GM12878 (cell line): ENCODE measurements around the gene PAF1. TPM values are rescaled to one million over a fixed set of nuclear protein-coding genes. Genes with fewer than 3 reads are reported as not detected.

Source experiments
- BCL11A ChIP-seq: IDR thresholded peaks from 2 replicates; pipeline ENCODE4 v1.6.1; 2011; ENCODE audit warnings: low read depth, low read length
- CBFB ChIP-seq: IDR thresholded peaks from 2 replicates; pipeline ENCODE4 v1.6.1; 2016; ENCODE audit warnings: antibody characterized with exemption, low read depth
- DPF2 ChIP-seq: fragments of 450-650 bp; IDR thresholded peaks from 2 replicates; pipeline ENCODE4 v1.6.1; 2017; ENCODE audit warnings: mild to moderate bottlenecking
- EGR1 ChIP-seq, 2 experiments: IDR thresholded peaks; 1 replicate in 1 of 2; 2 replicates in 1 of 2; pipeline ENCODE4 v1.6.1; 2011 to 2012; ENCODE audit warnings: low read depth in 2 of 2, low read length in 2 of 2, borderline replicate concordance in 1 of 2, mild to moderate bottlenecking in 1 of 2, moderate library complexity in 1 of 2
- HDGF ChIP-seq: fragments of 450-650 bp; IDR thresholded peaks from 2 replicates; pipeline ENCODE4 v1.6.1; 2016; ENCODE audit warnings: antibody characterized with exemption
- NFYB ChIP-seq: IDR thresholded peaks from 2 replicates; pipeline ENCODE4 v1.6.1; 2011; ENCODE audit warnings: low read depth, mild to moderate bottlenecking, low read length, improper control_type of control experiment, moderate library complexity; ENCODE audit not compliant: insufficient read depth
- NR2C1 ChIP-seq: fragments of 450-650 bp; IDR thresholded peaks from 2 replicates; pipeline ENCODE4 v1.6.1; 2017; ENCODE audit warnings: antibody characterized with exemption, mild to moderate bottlenecking, moderate library complexity
- POLR2A ChIP-seq: IDR thresholded peaks from 2 replicates; pipeline ENCODE4 v1.6.1; 2011; ENCODE audit warnings: low read depth, mild to moderate bottlenecking, low read length
- POLR2AphosphoS5 ChIP-seq: IDR thresholded peaks from 2 replicates; pipeline ENCODE4 v1.6.1; 2011; ENCODE audit warnings: mild to moderate bottlenecking, low read length, inconsistent platforms
- RAD51 ChIP-seq: fragments of 450-650 bp; IDR thresholded peaks from 2 replicates; pipeline ENCODE4 v1.6.1; 2016; ENCODE audit warnings: moderate library complexity, mild to moderate bottlenecking, inconsistent platforms
- SMARCA5 ChIP-seq: fragments of 450-650 bp; IDR thresholded peaks from 2 replicates; pipeline ENCODE4 v1.6.1; 2017; ENCODE audit warnings: mild to moderate bottlenecking
- SMC3 ChIP-seq: IDR thresholded peaks from 2 replicates; pipeline ENCODE4 v1.6.1; 2011; ENCODE audit warnings: low read length, improper control_type of control experiment, borderline replicate concordance
- YBX1 ChIP-seq: fragments of 450-650 bp; IDR thresholded peaks from 2 replicates; pipeline ENCODE4 v1.6.1; 2016; ENCODE audit warnings: antibody characterized with exemption
- ZBED1 ChIP-seq: IDR thresholded peaks from 2 replicates; pipeline ENCODE4 v1.6.1; 2016; ENCODE audit warnings: borderline replicate concordance
- ZNF24 ChIP-seq: fragments of 450-650 bp; IDR thresholded peaks from 2 replicates; pipeline ENCODE4 v1.6.1; 2017; ENCODE audit warnings: antibody characterized with exemption, mild to moderate bottlenecking
- polyA plus RNA-seq, 11 experiments: library from polyadenylated mRNA; depleted of rRNA in 4 of 11; unstranded in 6 of 11; stranded (reverse) in 5 of 11; fragments of >200 nt; fragmentation: Nextera tagmentation in 4 of 11; fragmentation: Illumina TruSeq in 1 of 11; extraction: Ambion mirVana in 4 of 11; extraction: Trizol in 1 of 11; gene quantifications; 1 replicate in 1 of 11; 2 replicates in 10 of 11; pipeline versions ENCODE4 v1.2.1 to v1.2.3, GENCODE V29; 2011 to 2016; ENCODE audit warnings: inconsistent platforms in 2 of 11, missing spikeins in 2 of 11, low read depth in 1 of 11
- total RNA-seq, 4 experiments: library from RNA; depleted of rRNA in 3 of 4; stranded (reverse); fragments of >200 nt in 3 of 4; fragmentation: Illumina TruSeq in 1 of 4; extraction: Trizol in 1 of 4; gene quantifications; 2 replicates each; pipeline versions ENCODE4 v1.2.1 to v1.2.3, GENCODE V29; 2013 to 2021
- TF ChIP-seq, protein P1 (sequence below): fragments of 450-650 bp; IDR thresholded peaks from 2 replicates; pipeline ENCODE4 v1.6.1; 2016; ENCODE audit warnings: mild to moderate bottlenecking, moderate library complexity, borderline replicate concordance
- TF ChIP-seq, protein P2 (sequence below): fragments of 450-650 bp; IDR thresholded peaks from 2 replicates; pipeline ENCODE4 v1.6.1; 2016; ENCODE audit warnings: mild to moderate bottlenecking
- TF ChIP-seq, protein P3 (sequence below): fragments of 150-350 bp; IDR thresholded peaks from 2 replicates; pipeline ENCODE4 v1.6.1; 2016; ENCODE audit warnings: low read depth, low read length
- TF ChIP-seq, protein P4 (sequence below): fragments of 450-650 bp; IDR thresholded peaks from 2 replicates; pipeline ENCODE4 v1.6.1; 2017; ENCODE audit warnings: borderline replicate concordance
- TF ChIP-seq, protein P5 (sequence below): IDR thresholded peaks from 2 replicates; pipeline ENCODE4 v1.6.1; 2011; ENCODE audit warnings: low read depth, low read length, improper control_type of control experiment, borderline replicate concordance

PAF1 gene
- total and polyA plus RNA-seq, 10 of the 15 experiments (the other 5 are each of a cell fraction or from before 2014, with no cell fraction given) = 1.7 to 45.8 (median 39.6) TPM

DNA sequence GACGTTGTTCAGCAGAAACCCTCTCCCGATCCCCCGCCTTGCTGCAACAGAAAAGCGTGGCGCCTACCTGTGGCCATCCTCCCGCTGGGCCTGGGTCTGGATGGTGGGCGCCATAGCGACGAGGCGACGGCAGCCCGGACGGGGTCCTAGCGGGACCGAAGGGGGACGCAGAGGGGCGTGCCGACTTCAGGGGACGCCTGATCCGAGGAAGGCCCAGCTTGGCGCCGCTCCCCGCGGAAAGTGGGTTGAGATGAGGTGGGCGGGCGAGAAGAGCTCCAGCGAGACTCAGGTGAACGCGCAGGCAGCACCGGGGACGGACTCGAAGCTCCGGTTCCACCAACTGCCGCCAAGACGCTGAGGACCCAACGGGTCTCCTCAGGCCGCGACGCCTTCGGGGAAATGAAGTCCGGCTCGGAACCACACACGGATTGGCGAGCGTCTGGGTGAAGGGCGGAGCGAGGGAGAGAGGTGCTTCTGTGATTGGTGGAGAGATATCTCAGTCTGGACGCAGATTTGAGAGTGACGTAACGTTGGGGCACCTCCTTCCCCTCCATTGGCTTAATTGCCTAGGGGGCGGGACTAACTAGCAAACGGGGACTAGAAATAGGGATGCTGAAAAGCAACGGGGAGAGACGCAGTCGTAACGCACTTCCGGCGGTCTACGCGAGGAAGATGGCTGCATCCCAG, at the start of gene PAF1, which contains the start of gene MED29 (continued):
- TF ChIP-seq YBX1 (no peak), POLR2A (peak; percentile 94), SMC3 (no peak), ZBED1 (no peak), NFYB (peak; percentile 89), RAD51 (no peak), NR2C1 (0 out of 2 replicates have a peak, but pooled peaks have one; percentile 17), POLR2AphosphoS5 (peak; percentile 98), HDGF (peak; percentile 61), ZNF24 (no peak), BCL11A (no peak), EGR1 (IDR thresholded peaks at IDR 0.05; ENCODE audit: borderline replicate concordance in 1 of 2, low read depth in 2 of 2, low read length in 2 of 2) (no peak), SMARCA5 (peak; percentile 79; the same call in 1 of the 2 replicates), CBFB (peak; percentile 68; the same call in 1 of the 2 replicates), DPF2 (peak; percentile 75)
- TF ChIP-seq, protein P1, sequence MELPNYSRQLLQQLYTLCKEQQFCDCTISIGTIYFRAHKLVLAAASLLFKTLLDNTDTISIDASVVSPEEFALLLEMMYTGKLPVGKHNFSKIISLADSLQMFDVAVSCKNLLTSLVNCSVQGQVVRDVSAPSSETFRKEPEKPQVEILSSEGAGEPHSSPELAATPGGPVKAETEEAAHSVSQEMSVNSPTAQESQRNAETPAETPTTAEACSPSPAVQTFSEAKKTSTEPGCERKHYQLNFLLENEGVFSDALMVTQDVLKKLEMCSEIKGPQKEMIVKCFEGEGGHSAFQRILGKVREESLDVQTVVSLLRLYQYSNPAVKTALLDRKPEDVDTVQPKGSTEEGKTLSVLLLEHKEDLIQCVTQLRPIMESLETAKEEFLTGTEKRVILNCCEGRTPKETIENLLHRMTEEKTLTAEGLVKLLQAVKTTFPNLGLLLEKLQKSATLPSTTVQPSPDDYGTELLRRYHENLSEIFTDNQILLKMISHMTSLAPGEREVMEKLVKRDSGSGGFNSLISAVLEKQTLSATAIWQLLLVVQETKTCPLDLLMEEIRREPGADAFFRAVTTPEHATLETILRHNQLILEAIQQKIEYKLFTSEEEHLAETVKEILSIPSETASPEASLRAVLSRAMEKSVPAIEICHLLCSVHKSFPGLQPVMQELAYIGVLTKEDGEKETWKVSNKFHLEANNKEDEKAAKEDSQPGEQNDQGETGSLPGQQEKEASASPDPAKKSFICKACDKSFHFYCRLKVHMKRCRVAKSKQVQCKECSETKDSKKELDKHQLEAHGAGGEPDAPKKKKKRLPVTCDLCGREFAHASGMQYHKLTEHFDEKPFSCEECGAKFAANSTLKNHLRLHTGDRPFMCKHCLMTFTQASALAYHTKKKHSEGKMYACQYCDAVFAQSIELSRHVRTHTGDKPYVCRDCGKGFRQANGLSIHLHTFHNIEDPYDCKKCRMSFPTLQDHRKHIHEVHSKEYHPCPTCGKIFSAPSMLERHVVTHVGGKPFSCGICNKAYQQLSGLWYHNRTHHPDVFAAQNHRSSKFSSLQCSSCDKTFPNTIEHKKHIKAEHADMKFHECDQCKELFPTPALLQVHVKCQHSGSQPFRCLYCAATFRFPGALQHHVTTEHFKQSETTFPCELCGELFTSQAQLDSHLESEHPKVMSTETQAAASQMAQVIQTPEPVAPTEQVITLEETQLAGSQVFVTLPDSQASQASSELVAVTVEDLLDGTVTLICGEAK = peak; percentile 87; the same call in 1 of the 2 replicates
- TF ChIP-seq, protein P2, sequence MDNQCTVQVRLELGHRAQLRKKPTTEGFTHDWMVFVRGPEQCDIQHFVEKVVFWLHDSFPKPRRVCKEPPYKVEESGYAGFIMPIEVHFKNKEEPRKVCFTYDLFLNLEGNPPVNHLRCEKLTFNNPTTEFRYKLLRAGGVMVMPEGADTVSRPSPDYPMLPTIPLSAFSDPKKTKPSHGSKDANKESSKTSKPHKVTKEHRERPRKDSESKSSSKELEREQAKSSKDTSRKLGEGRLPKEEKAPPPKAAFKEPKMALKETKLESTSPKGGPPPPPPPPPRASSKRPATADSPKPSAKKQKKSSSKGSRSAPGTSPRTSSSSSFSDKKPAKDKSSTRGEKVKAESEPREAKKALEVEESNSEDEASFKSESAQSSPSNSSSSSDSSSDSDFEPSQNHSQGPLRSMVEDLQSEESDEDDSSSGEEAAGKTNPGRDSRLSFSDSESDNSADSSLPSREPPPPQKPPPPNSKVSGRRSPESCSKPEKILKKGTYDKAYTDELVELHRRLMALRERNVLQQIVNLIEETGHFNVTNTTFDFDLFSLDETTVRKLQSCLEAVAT = peak; percentile 49
- TF ChIP-seq, protein P3, sequence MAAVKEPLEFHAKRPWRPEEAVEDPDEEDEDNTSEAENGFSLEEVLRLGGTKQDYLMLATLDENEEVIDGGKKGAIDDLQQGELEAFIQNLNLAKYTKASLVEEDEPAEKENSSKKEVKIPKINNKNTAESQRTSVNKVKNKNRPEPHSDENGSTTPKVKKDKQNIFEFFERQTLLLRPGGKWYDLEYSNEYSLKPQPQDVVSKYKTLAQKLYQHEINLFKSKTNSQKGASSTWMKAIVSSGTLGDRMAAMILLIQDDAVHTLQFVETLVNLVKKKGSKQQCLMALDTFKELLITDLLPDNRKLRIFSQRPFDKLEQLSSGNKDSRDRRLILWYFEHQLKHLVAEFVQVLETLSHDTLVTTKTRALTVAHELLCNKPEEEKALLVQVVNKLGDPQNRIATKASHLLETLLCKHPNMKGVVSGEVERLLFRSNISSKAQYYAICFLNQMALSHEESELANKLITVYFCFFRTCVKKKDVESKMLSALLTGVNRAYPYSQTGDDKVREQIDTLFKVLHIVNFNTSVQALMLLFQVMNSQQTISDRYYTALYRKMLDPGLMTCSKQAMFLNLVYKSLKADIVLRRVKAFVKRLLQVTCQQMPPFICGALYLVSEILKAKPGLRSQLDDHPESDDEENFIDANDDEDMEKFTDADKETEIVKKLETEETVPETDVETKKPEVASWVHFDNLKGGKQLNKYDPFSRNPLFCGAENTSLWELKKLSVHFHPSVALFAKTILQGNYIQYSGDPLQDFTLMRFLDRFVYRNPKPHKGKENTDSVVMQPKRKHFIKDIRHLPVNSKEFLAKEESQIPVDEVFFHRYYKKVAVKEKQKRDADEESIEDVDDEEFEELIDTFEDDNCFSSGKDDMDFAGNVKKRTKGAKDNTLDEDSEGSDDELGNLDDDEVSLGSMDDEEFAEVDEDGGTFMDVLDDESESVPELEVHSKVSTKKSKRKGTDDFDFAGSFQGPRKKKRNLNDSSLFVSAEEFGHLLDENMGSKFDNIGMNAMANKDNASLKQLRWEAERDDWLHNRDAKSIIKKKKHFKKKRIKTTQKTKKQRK = peak; percentile 81
- TF ChIP-seq, protein P4, sequence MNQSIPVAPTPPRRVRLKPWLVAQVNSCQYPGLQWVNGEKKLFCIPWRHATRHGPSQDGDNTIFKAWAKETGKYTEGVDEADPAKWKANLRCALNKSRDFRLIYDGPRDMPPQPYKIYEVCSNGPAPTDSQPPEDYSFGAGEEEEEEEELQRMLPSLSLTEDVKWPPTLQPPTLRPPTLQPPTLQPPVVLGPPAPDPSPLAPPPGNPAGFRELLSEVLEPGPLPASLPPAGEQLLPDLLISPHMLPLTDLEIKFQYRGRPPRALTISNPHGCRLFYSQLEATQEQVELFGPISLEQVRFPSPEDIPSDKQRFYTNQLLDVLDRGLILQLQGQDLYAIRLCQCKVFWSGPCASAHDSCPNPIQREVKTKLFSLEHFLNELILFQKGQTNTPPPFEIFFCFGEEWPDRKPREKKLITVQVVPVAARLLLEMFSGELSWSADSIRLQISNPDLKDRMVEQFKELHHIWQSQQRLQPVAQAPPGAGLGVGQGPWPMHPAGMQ = peak; percentile 95
- TF ChIP-seq, protein P5, sequence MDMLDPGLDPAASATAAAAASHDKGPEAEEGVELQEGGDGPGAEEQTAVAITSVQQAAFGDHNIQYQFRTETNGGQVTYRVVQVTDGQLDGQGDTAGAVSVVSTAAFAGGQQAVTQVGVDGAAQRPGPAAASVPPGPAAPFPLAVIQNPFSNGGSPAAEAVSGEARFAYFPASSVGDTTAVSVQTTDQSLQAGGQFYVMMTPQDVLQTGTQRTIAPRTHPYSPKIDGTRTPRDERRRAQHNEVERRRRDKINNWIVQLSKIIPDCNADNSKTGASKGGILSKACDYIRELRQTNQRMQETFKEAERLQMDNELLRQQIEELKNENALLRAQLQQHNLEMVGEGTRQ = no peak
